ENCODE data around the gene STIP1. TPM values are rescaled to one million over a fixed set of nuclear protein-coding genes. Genes with fewer than 3 reads are reported as not detected.

STIP1 gene
- total and polyA plus RNA-seq, 2 of the 8 experiments (the other 6 are each of a cell fraction or from before 2014, with no cell fraction given) = 140 to 329 TPM

- TF ChIP-seq CTCF (IDR thresholded peaks at IDR 0.05; ENCODE audit: control extremely low read depth in 1 of 3, insufficient read depth in 1 of 3, low read depth in 1 of 3, low read length in 3 of 3) (peak; percentile 35 to 50 (median 42)), SIN3A (conservative IDR thresholded peaks at IDR 0.05 in 1 of 2, IDR thresholded peaks at IDR 0.05 in 1 of 2; ENCODE audit: low read depth in 1 of 2, low read length in 2 of 2) (peak; percentile 11 to 89; a peak in 1 of 4 replicates), PHF8 (conservative IDR thresholded peaks at IDR 0.05; ENCODE audit: low read depth, low read length) (peak; percentile 45; the same call in 1 of the 2 replicates), USF2 (IDR thresholded peaks at IDR 0.05; ENCODE audit: low read length) (no peak), RNF2 (IDR thresholded peaks at IDR 0.05; ENCODE audit: borderline replicate concordance, low read depth, low read length, missing control alignments, poor library complexity, severe bottlenecking) (no peak), SP1 (IDR thresholded peaks at IDR 0.05; ENCODE audit: low read depth, low read length) (peak; percentile 99)
Measured at GRCh38 chr11:64185693-64186491, at the start of gene STIP1 (continued).

Measured in H1 (cell line).